HepG2 (cell line): ENCODE measurements around the gene FNBP1L. TPM values are rescaled to one million over a fixed set of nuclear protein-coding genes. Genes with fewer than 3 reads are reported as not detected.

Source experiments
- ATF7 ChIP-seq, 2 experiments: fragments of 450-650 bp in 1 of 2; sonication (generic) in 1 of 2; formaldehyde crosslinking in 1 of 2; IDR thresholded peaks; 2 replicates each; pipeline versions ENCODE4 v1.4.0 to v1.6.1; 2016 to 2020; ENCODE audit warnings: antibody characterized with exemption in 1 of 2, mild to moderate bottlenecking in 1 of 2, missing genetic modification reagents in 1 of 2
- ATF7-NPFF ChIP-seq: sonication (generic); formaldehyde crosslinking; IDR thresholded peaks from 2 replicates; pipeline ENCODE4 v1.8.1; 2023; ENCODE audit warnings: mild to moderate bottlenecking, low read depth, missing genetic modification reagents, moderate library complexity
- CBX2 ChIP-seq, 2 experiments: fragments of 200-600 bp in 1 of 2; sonication (generic); formaldehyde crosslinking in 1 of 2; IDR thresholded peaks; 2 replicates each; pipeline versions ENCODE4 v1.7.0 to v1.8.1; 2018 to 2022; ENCODE audit warnings: low read depth in 2 of 2, low read length in 1 of 2, mild to moderate bottlenecking in 1 of 2, missing genetic modification reagents in 1 of 2
- CCDC6 ChIP-seq: sonication (generic); formaldehyde crosslinking; IDR thresholded peaks from 2 replicates; pipeline ENCODE4 v1.8.1; 2022; ENCODE audit warnings: mild to moderate bottlenecking, missing genetic modification reagents, moderate library complexity
- IKZF5 ChIP-seq: IDR thresholded peaks from 2 replicates; pipeline ENCODE4 v1.6.1; 2018; ENCODE audit warnings: missing genetic modification reagents, mild to moderate bottlenecking, missing compliant biosample characterization
- NFAT5 ChIP-seq: sonication (generic); formaldehyde crosslinking; IDR thresholded peaks from 2 replicates; pipeline ENCODE4 v1.4.0; 2020; ENCODE audit warnings: missing genetic modification reagents
- PAXIP1 ChIP-seq: sonication (generic); formaldehyde crosslinking; conservative IDR thresholded peaks from 2 replicates; pipeline ENCODE4 v1.4.0; 2020; ENCODE audit warnings: mild to moderate bottlenecking, missing genetic modification reagents, moderate library complexity
- SNAI1 ChIP-seq: sonication (generic); formaldehyde crosslinking; IDR thresholded peaks from 2 replicates; pipeline ENCODE4 v1.5.0; 2020; ENCODE audit warnings: mild to moderate bottlenecking, missing genetic modification reagents, borderline replicate concordance
- SNAPC2 ChIP-seq: sonication (generic); formaldehyde crosslinking; IDR thresholded peaks from 2 replicates; pipeline ENCODE4 v1.8.1; 2022; ENCODE audit warnings: mild to moderate bottlenecking, missing genetic modification reagents
- TCF12 ChIP-seq, 2 experiments: fragments of 450-650 bp in 1 of 2; sonication (generic) in 1 of 2; formaldehyde crosslinking in 1 of 2; IDR thresholded peaks; 2 replicates each; pipeline versions ENCODE4 v1.6.1 to v1.8.0; 2017 to 2022; ENCODE audit warnings: antibody characterized with exemption in 1 of 2, mild to moderate bottlenecking in 1 of 2, missing genetic modification reagents in 1 of 2, moderate library complexity in 1 of 2
- ZFX ChIP-seq: sonication (generic); formaldehyde crosslinking; IDR thresholded peaks from 2 replicates; pipeline ENCODE4 v1.4.0; 2020; ENCODE audit warnings: mild to moderate bottlenecking, low read depth, missing genetic modification reagents, moderate library complexity
- ZGPAT ChIP-seq: IDR thresholded peaks from 2 replicates; pipeline ENCODE4 v1.6.1; 2016; ENCODE audit warnings: mild to moderate bottlenecking
- ZNF367 ChIP-seq: sonication (generic); formaldehyde crosslinking; IDR thresholded peaks from 2 replicates; pipeline ENCODE4 v1.4.0; 2020; ENCODE audit warnings: missing genetic modification reagents, borderline replicate concordance
- ZNF44 ChIP-seq: sonication (generic); formaldehyde crosslinking; IDR thresholded peaks from 2 replicates; pipeline ENCODE4 v1.5.1; 2020; ENCODE audit warnings: mild to moderate bottlenecking, missing genetic modification reagents
- ZNF558 ChIP-seq: sonication (generic); formaldehyde crosslinking; IDR thresholded peaks from 2 replicates; pipeline ENCODE4 v1.9.0; 2022; ENCODE audit warnings: mild to moderate bottlenecking, missing genetic modification reagents, borderline replicate concordance
- polyA plus RNA-seq, 8 experiments: library from polyadenylated mRNA; depleted of rRNA in 3 of 8; stranded (reverse) in 7 of 8; unstranded in 1 of 8; fragments of >200 nt; fragmentation: Illumina TruSeq in 4 of 8; extraction: Trizol in 4 of 8; gene quantifications; 2 replicates each; pipeline versions ENCODE4 v1.2.1 to v1.2.3, GENCODE V29; 2011 to 2016; ENCODE audit warnings: low read depth in 4 of 8, missing spikeins in 1 of 8, mixed read lengths in 1 of 8; ENCODE audit not compliant: insufficient read depth in 1 of 8
- total RNA-seq, 5 experiments: library from RNA; depleted of rRNA; stranded (reverse); fragments of >200 nt; fragmentation: Illumina TruSeq; extraction: Trizol; gene quantifications; 2 replicates each; pipeline ENCODE4 v1.2.3, GENCODE V29; 2016; ENCODE audit warnings: low read depth in 1 of 5

FNBP1L gene
- total and polyA plus RNA-seq, 2 of the 13 experiments (the other 11 are each of a cell fraction or from before 2014, with no cell fraction given), result 24.1 to 27.1 TPM

GRCh38 chr1:93591676-93592550 lies 144.0 kb downstream of the FNBP1L start (continued):
- TF ChIP-seq PAXIP1 (CRISPR knock-in tag), result peak; percentile 85
- TF ChIP-seq ATF7 (IDR thresholded peaks at IDR 0.05), result no peak
- peak; percentile 95 for TF ChIP-seq ATF7 (CRISPR knock-in tag; IDR thresholded peaks at IDR 0.05)
- TF ChIP-seq SNAI1 (CRISPR knock-in tag), result no peak
- peak; percentile 57; the same call in 1 of the 2 replicates for TF ChIP-seq ZNF558
- no peak for TF ChIP-seq TCF12 (IDR thresholded peaks at IDR 0.05)
- peak; percentile 21; the same call in 1 of the 2 replicates for TF ChIP-seq TCF12 (CRISPR knock-in tag; IDR thresholded peaks at IDR 0.05)
- TF ChIP-seq IKZF5 (CRISPR knock-in tag), result peak; percentile 53; the same call in 1 of the 2 replicates
- TF ChIP-seq ZNF44 (CRISPR knock-in tag), result no peak
- TF ChIP-seq CCDC6 (CRISPR knock-in tag), result peak; percentile 20; the same call in 1 of the 2 replicates
- TF ChIP-seq ZFX (CRISPR knock-in tag), result peak; percentile 82
- peak; percentile 53; the same call in 1 of the 2 replicates for TF ChIP-seq SNAPC2 (CRISPR knock-in tag)
- TF ChIP-seq CBX2 (IDR thresholded peaks at IDR 0.05; ENCODE audit: low read depth, low read length), result no peak
- TF ChIP-seq CBX2 (CRISPR knock-in tag; IDR thresholded peaks at IDR 0.05; ENCODE audit: low read depth), result no peak
- TF ChIP-seq ZNF367 (CRISPR knock-in tag), result no peak
- peak; percentile 79 for TF ChIP-seq ZGPAT (CRISPR knock-in tag)
- TF ChIP-seq NFAT5 (CRISPR knock-in tag), result no peak
- no peak; the same call in 1 of the 2 replicates for TF ChIP-seq ATF7-NPFF (CRISPR knock-in tag)
